Right lobe of liver (tissue), 4 donors: Measurements from ENCODE around the gene TRAPPC4.

Source experiments
- POLR2A ChIP-seq: fragments of 450-650 bp; IDR thresholded peaks from one replicate; pipeline ENCODE4 v1.6.1; 2017; ENCODE audit warnings: antibody characterized with exemption, mild to moderate bottlenecking
- TF ChIP-seq, protein P1 (sequence below), 4 donors: fragments of 200-600 bp in 3 of 4; fragments of 450-650 bp in 1 of 4; IDR thresholded peaks; one replicate each; pipeline versions ENCODE4 v1.5.1 to v1.8.0; 2016 to 2022; ENCODE audit warnings: antibody characterized with exemption in 4 of 4, mild to moderate bottlenecking in 2 of 4
- donor health status: DM: no; HTN: no; CAD: no.
- donor health status: DM: no; HTN: no; CAD: no.
- donor health status: DM: no; HTN: yes; CAD: no.

DNA sequence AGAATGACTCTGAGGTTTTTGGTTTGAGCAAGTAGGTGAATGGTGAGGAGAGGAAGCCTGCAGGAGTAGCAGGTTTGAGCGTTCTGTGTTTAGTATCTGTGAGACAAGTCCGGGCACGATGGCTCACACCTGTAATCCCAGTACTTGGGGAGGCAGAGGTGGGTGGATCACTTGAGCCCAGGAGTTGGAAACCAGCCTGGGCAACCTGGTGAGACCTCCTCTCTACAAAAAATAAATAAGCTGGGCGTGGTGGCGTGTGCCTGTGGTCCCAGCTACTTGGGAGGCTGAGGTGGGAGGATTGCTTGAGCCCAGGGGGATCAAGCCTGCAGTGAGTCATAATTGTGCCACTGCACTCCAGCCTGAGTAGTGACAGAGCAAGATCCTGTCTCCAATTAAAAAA, 30.3 kb upstream of the TRAPPC4 start:
- TF ChIP-seq, protein P1, sequence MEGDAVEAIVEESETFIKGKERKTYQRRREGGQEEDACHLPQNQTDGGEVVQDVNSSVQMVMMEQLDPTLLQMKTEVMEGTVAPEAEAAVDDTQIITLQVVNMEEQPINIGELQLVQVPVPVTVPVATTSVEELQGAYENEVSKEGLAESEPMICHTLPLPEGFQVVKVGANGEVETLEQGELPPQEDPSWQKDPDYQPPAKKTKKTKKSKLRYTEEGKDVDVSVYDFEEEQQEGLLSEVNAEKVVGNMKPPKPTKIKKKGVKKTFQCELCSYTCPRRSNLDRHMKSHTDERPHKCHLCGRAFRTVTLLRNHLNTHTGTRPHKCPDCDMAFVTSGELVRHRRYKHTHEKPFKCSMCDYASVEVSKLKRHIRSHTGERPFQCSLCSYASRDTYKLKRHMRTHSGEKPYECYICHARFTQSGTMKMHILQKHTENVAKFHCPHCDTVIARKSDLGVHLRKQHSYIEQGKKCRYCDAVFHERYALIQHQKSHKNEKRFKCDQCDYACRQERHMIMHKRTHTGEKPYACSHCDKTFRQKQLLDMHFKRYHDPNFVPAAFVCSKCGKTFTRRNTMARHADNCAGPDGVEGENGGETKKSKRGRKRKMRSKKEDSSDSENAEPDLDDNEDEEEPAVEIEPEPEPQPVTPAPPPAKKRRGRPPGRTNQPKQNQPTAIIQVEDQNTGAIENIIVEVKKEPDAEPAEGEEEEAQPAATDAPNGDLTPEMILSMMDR (IDR thresholded peaks at IDR 0.05), result no peak
- TF ChIP-seq POLR2A, result no peak
